RPMI7951 (cell line): ENCODE data around the gene FAM53A. TPM values are rescaled to one million over a fixed set of nuclear protein-coding genes. Genes with fewer than 3 reads are reported as not detected.

Experiments
- DNase-seq: peaks from one replicate; pipeline ENCODE4 v3.0.0-alpha.2; 2012; ENCODE audit warnings: low read depth
- total RNA-seq: library from RNA; depleted of rRNA; stranded (reverse); fragments of >200 nt; shearing (Covaris generic); gene quantifications from 2 replicates; pipeline ENCODE4 v1.2.3, GENCODE V29; 2014

FAM53A gene
- total RNA-seq, 1 experiment from 2014 or later = 1.1 TPM

- no peak for DNase-seq
Observed at GRCh38 chr4:1639299-1639868, 44.7 kb downstream of the FAM53A start.

- DNase-seq = no peak
Observed at GRCh38 chr4:1638873-1639272, 45.2 kb downstream of the FAM53A start.

GRCh38 chr4:1638272-1638598 lies 45.9 kb downstream of the FAM53A start:
- DNase-seq = no peak

GRCh38 chr4:1637580-1638271 lies 46.4 kb downstream of the FAM53A start:
- no peak for DNase-seq

GRCh38 chr4:1636490-1637211 lies 47.5 kb downstream of the FAM53A start:
- no peak for DNase-seq

- DNase-seq = no peak
Observed at GRCh38 chr4:1635464-1635863, 48.6 kb downstream of the FAM53A start.

GRCh38 chr4:1633993-1634392 lies 50.1 kb downstream of the FAM53A start:
- no peak for DNase-seq

- no peak for DNase-seq
Observed at GRCh38 chr4:1632109-1633104, 51.7 kb downstream of the FAM53A start.

GRCh38 chr4:1631136-1631535 lies 53.0 kb downstream of the FAM53A start:
- DNase-seq = no peak

GRCh38 chr4:1630266-1630665 lies 53.8 kb downstream of the FAM53A start:
- no peak for DNase-seq

- DNase-seq = no peak
Observed at GRCh38 chr4:1629699-1630083, 54.4 kb downstream of the FAM53A start.

GRCh38 chr4:1628892-1629698 lies 55.0 kb downstream of the FAM53A start:
- DNase-seq = peak; percentile 19

GRCh38 chr4:1627417-1628313 lies 56.4 kb downstream of the FAM53A start:
- DNase-seq = no peak

- DNase-seq = no peak
Observed at GRCh38 chr4:1626941-1627340, 57.2 kb downstream of the FAM53A start.

GRCh38 chr4:1626151-1626550 lies 58.0 kb downstream of the FAM53A start:
- DNase-seq = no peak

GRCh38 chr4:1625600-1626138 lies 58.4 kb downstream of the FAM53A start:
- no peak for DNase-seq

GRCh38 chr4:1624519-1624910 lies 59.6 kb downstream of the FAM53A start:
- DNase-seq = no peak

GRCh38 chr4:1623821-1624518 lies 60.1 kb downstream of the FAM53A start:
- no peak for DNase-seq

GRCh38 chr4:1623400-1623799 lies 60.7 kb downstream of the FAM53A start:
- DNase-seq = no peak
